H9 (cell line): ENCODE results near the gene KBTBD6. TPM values are rescaled to one million over a fixed set of nuclear protein-coding genes. Genes with fewer than 3 reads are reported as not detected.

ENCODE experiments used
- DNase-seq: peaks from one replicate; pipeline ENCODE4 v3.0.0-alpha.2; 2017
- H2AFZ ChIP-seq: one replicate; pipeline ENCODE4 v1.6.1; 2013; ENCODE audit warnings: mild to moderate bottlenecking, low read length, control low read depth, moderate library complexity
- H2AK5ac ChIP-seq: 2 replicates; pipeline ENCODE4 v1.6.1; 2013; ENCODE audit warnings: low read length, control low read depth, mixed read lengths; ENCODE audit not compliant: insufficient read length
- H2BK120ac ChIP-seq: one replicate; pipeline ENCODE4 v1.6.1; 2013; ENCODE audit warnings: low read depth, mild to moderate bottlenecking, low read length, control low read depth, inconsistent platforms; ENCODE audit not compliant: poor library complexity, severe bottlenecking
- H2BK12ac ChIP-seq: 2 replicates; pipeline ENCODE4 v1.6.1; 2013; ENCODE audit warnings: low read length, control low read depth, mixed read lengths, low read depth; ENCODE audit not compliant: insufficient read length
- H2BK15ac ChIP-seq: 2 replicates; pipeline ENCODE4 v1.6.1; 2013; ENCODE audit warnings: low read depth, low read length, control low read depth
- H2BK20ac ChIP-seq: one replicate; pipeline ENCODE4 v1.6.1; 2013; ENCODE audit warnings: low read depth, mild to moderate bottlenecking, low read length, control low read depth, inconsistent platforms; ENCODE audit not compliant: poor library complexity, severe bottlenecking
- H2BK5ac ChIP-seq: 2 replicates; pipeline ENCODE4 v1.6.1; 2013; ENCODE audit warnings: low read length, control low read depth, mixed read lengths; ENCODE audit not compliant: insufficient read length
- H3K14ac ChIP-seq: 2 replicates; pipeline ENCODE4 v1.6.1; 2013; ENCODE audit warnings: low read length, control low read depth; ENCODE audit not compliant: insufficient read depth
- H3K18ac ChIP-seq: 2 replicates; pipeline ENCODE4 v1.6.1; 2013; ENCODE audit warnings: low read depth, mild to moderate bottlenecking, mixed read lengths, low read length, control low read depth; ENCODE audit not compliant: insufficient read length
- H3K23ac ChIP-seq: 2 replicates; pipeline ENCODE4 v1.6.1; 2013; ENCODE audit warnings: low read length, control low read depth, mixed read lengths, low read depth; ENCODE audit not compliant: insufficient read length
- H3K23me2 ChIP-seq: 2 replicates; pipeline ENCODE4 v1.6.1; 2013; ENCODE audit warnings: low read depth, mild to moderate bottlenecking, mixed read lengths, low read length, control low read depth; ENCODE audit not compliant: insufficient read length, poor library complexity, severe bottlenecking
- H3K27ac ChIP-seq: 2 replicates; pipeline ENCODE4 v1.5.1; 2013; ENCODE audit warnings: low read length, control low read depth, mixed read lengths, low read depth; ENCODE audit not compliant: insufficient read length
- H3K27me3 ChIP-seq: 2 replicates; pipeline ENCODE4 v1.6.1; 2013; ENCODE audit warnings: low read length, control low read depth, inconsistent platforms; ENCODE audit not compliant: insufficient read depth
- H3K4ac ChIP-seq: 2 replicates; pipeline ENCODE4 v1.6.1; 2013; ENCODE audit warnings: low read depth, mild to moderate bottlenecking, control low read depth, inconsistent platforms, low read length, moderate library complexity
- H3K4me1 ChIP-seq: 2 replicates; pipeline ENCODE4 v1.6.1; 2013; ENCODE audit warnings: low read length, control low read depth, inconsistent platforms; ENCODE audit not compliant: insufficient read depth
- H3K4me2 ChIP-seq: 2 replicates; pipeline ENCODE4 v1.6.1; 2013; ENCODE audit warnings: low read length, control low read depth, mixed read lengths; ENCODE audit not compliant: insufficient read length, insufficient read depth
- H3K56ac ChIP-seq: 2 replicates; pipeline ENCODE4 v1.6.1; 2013; ENCODE audit warnings: low read depth, mild to moderate bottlenecking, mixed read lengths, low read length, control low read depth; ENCODE audit not compliant: insufficient read length
- H3K79me1 ChIP-seq: 2 replicates; pipeline ENCODE4 v1.6.1; 2013; ENCODE audit warnings: low read depth, mild to moderate bottlenecking, moderate library complexity, low read length, control low read depth, inconsistent platforms; ENCODE audit not compliant: insufficient read depth, poor library complexity, severe bottlenecking
- H3K79me2 ChIP-seq: 2 replicates; pipeline ENCODE4 v1.6.1; 2013; ENCODE audit warnings: low read length, control low read depth, inconsistent platforms; ENCODE audit not compliant: insufficient read depth
- H3K9ac ChIP-seq: 2 replicates; pipeline ENCODE4 v1.6.1; 2013; ENCODE audit warnings: low read length, control low read depth, mixed read lengths; ENCODE audit not compliant: insufficient read length; ENCODE audit errors: extremely low read depth
- H3K9me3 ChIP-seq: one replicate; pipeline ENCODE4 v1.6.1; 2013; ENCODE audit warnings: low read depth, low read length, inconsistent platforms; ENCODE audit not compliant: control insufficient read depth
- H3T11ph ChIP-seq: one replicate; pipeline ENCODE4 v1.6.1; 2013; ENCODE audit warnings: mild to moderate bottlenecking, low read length, control low read depth, inconsistent platforms
- H4K20me1 ChIP-seq: one replicate; pipeline ENCODE4 v1.6.1; 2013; ENCODE audit not compliant: control insufficient read depth, insufficient read length, insufficient read depth
- H4K5ac ChIP-seq: 2 replicates; pipeline ENCODE4 v1.6.1; 2013; ENCODE audit warnings: low read depth, mild to moderate bottlenecking, mixed read lengths, low read length, control low read depth; ENCODE audit not compliant: insufficient read length
- H4K8ac ChIP-seq: replicated peaks from 2 replicates; pipeline ENCODE4 v1.6.1; 2013; ENCODE audit warnings: low read length, control low read depth, mixed read lengths, low read depth; ENCODE audit not compliant: insufficient read length
- H4K91ac ChIP-seq: 2 replicates; pipeline ENCODE4 v1.6.1; 2013; ENCODE audit warnings: low read depth, mild to moderate bottlenecking, moderate library complexity, mixed read lengths, low read length, control low read depth; ENCODE audit not compliant: insufficient read length
- H3K27ac Mint-ChIP-seq, 3 experiments: 2 replicates in 2 of 3; 3 replicates in 1 of 3; pipeline ENCODE4 v1.8.0; 2020 to 2021; ENCODE audit warnings: mixed read lengths in 3 of 3, mild to moderate bottlenecking in 1 of 3, moderate library complexity in 1 of 3
- H3K27me3 Mint-ChIP-seq: 2 replicates; pipeline ENCODE4 v1.8.0; 2021; ENCODE audit warnings: low read depth, mild to moderate bottlenecking, moderate library complexity, mixed read lengths
- H3K36me3 Mint-ChIP-seq, 3 experiments: 2 replicates in 2 of 3; 3 replicates in 1 of 3; pipeline ENCODE4 v1.8.0; 2020 to 2021; ENCODE audit warnings: low read depth in 3 of 3, mixed read lengths in 3 of 3; ENCODE audit not compliant: insufficient read depth in 1 of 3
- H3K4me1 Mint-ChIP-seq, 2 experiments: 2 replicates each; pipeline ENCODE4 v1.8.0; 2020; ENCODE audit warnings: mixed read lengths in 2 of 2
- H3K4me3 Mint-ChIP-seq, 2 experiments: 2 replicates in 1 of 2; 3 replicates in 1 of 2; pipeline ENCODE4 v1.8.0; 2020 to 2021; ENCODE audit warnings: mild to moderate bottlenecking in 2 of 2, mixed read lengths in 2 of 2, moderate library complexity in 1 of 2
- H3K9me3 Mint-ChIP-seq, 2 experiments: 2 replicates in 1 of 2; 3 replicates in 1 of 2; pipeline ENCODE4 v1.8.0; 2020; ENCODE audit warnings: mild to moderate bottlenecking in 2 of 2, mixed read lengths in 2 of 2, moderate library complexity in 1 of 2
- WGBS: extraction: QIAGEN DNeasy Blood & Tissue Kit; methylation state at CpG from one replicate; pipeline ENCODE4 v1.1.7; 2013; ENCODE audit warnings: missing lambda C conversion rate, low lambda C conversion rate, mixed read lengths; ENCODE audit not compliant: insufficient read length; ENCODE audit errors: extremely low coverage; 5-methylcytosine and 5-hydroxymethylcytosine counted together
- total RNA-seq: library from RNA; stranded (reverse); gene quantifications from 2 replicates; pipeline ENCODE4 v1.2.1, GENCODE V29; 2021
- TF ChIP-seq, protein P1 (sequence below): fragments of 200-600 bp; sonication (generic); conservative IDR thresholded peaks from 3 replicates; pipeline ENCODE4 v1.8.0; 2021; ENCODE audit warnings: antibody characterized with exemption, mild to moderate bottlenecking

KBTBD6 gene
- total RNA-seq, 1 experiment from 2014 or later: 11.5 TPM

DNA sequence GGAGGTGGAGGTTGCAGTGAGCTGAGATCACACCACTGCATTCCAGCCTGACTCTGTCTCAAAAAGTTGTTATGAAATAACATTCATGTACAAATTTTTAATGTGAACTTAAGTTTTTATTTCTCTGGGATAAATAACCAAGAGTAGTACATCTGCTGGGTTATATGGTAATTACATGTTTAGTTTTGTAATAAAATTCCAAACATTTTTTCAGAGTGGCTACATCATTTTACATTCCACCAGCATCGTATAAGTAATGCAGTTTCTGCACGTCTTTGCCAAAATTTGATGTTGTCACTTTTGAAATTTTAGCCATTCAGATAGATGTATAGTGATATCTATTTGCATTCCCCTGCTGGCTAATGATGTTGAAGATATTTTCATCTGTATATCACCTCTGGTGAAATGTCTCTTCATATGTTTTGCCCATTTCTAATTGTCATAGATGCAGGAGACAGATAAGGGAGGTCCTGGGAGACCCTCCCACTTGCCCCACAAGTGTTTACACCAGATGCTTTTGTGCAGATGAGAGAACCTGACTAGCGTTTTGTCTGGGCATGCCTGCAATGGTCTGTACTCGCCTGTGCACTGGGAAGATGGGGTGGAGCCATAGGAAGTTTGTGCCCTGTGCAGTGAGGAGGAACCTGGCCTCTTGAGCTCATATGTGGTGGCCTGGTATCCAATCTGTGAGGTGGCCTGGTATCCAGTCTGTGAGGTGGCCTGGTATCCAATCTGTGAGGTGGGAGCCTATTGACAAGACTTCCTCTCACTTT is 12.7 kb upstream of the KBTBD6 start:
- H3K27me3 Mint-ChIP-seq: peaks cover 1% of the 10 kb centered on the region; the same call in 1 of the 2 replicates
- H3K27me3 ChIP-seq: no peaks in the 10 kb centered on the region
- TF ChIP-seq, protein P1, sequence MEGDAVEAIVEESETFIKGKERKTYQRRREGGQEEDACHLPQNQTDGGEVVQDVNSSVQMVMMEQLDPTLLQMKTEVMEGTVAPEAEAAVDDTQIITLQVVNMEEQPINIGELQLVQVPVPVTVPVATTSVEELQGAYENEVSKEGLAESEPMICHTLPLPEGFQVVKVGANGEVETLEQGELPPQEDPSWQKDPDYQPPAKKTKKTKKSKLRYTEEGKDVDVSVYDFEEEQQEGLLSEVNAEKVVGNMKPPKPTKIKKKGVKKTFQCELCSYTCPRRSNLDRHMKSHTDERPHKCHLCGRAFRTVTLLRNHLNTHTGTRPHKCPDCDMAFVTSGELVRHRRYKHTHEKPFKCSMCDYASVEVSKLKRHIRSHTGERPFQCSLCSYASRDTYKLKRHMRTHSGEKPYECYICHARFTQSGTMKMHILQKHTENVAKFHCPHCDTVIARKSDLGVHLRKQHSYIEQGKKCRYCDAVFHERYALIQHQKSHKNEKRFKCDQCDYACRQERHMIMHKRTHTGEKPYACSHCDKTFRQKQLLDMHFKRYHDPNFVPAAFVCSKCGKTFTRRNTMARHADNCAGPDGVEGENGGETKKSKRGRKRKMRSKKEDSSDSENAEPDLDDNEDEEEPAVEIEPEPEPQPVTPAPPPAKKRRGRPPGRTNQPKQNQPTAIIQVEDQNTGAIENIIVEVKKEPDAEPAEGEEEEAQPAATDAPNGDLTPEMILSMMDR: no peak
- peaks cover 29 to 47% (median 44%) of the 10 kb centered on the region in 3 experiments for H3K36me3 Mint-ChIP-seq
- H4K8ac ChIP-seq: no peak overlapping the region
- no peak overlapping the region for H3T11ph ChIP-seq
- H2BK20ac ChIP-seq: no peak overlapping the region
- no peak overlapping the region for H3K4me2 ChIP-seq
- no peak overlapping the region for H3K4me3 Mint-ChIP-seq
- no peak overlapping the region for H2AFZ ChIP-seq
- no peak overlapping the region for H3K18ac ChIP-seq
- no peak overlapping the region for H2BK120ac ChIP-seq
- no peak overlapping the region for H3K27ac ChIP-seq
- DNase-seq: no peak
- peaks cover 16% of the 10 kb centered on the region for H3K9me3 ChIP-seq
- H4K91ac ChIP-seq: no peak overlapping the region
- no peak overlapping the region for H3K23ac ChIP-seq
- no peak overlapping the region for H2BK12ac ChIP-seq
- H3K79me2 ChIP-seq: no peaks in the 10 kb centered on the region
- H2AK5ac ChIP-seq: no peak overlapping the region
- H3K14ac ChIP-seq: no peak overlapping the region
- H3K27ac Mint-ChIP-seq: no peak overlapping the region
- H3K23me2 ChIP-seq: no peaks in the 10 kb centered on the region
- H2BK15ac ChIP-seq: no peak overlapping the region
- H3K4me1 ChIP-seq: no peaks in the 10 kb centered on the region
- H4K5ac ChIP-seq: no peak overlapping the region
- no peaks in the 10 kb centered on the region for H4K20me1 ChIP-seq
- WGBS: no CpG with 5 or more reads among the region's 4 CpGs
- no peak overlapping the region for H3K56ac ChIP-seq
- H3K9me3 Mint-ChIP-seq: peaks cover 36 to 37% of the 10 kb centered on the region in 2 experiments
- H3K79me1 ChIP-seq: no peaks in the 10 kb centered on the region
- H3K9ac ChIP-seq: no peak overlapping the region
- H3K4me1 Mint-ChIP-seq: peaks cover 4% of the 10 kb centered on the region in 2 experiments; a peak in 2 of 4 replicates
- H3K4ac ChIP-seq: no peak overlapping the region
- H2BK5ac ChIP-seq: no peak overlapping the region
